GM21381 (cell line): ENCODE results near the gene SIGLEC15.
"Not testable (repeated sequence)": the region's sequence is repeated elsewhere in the genome, so short reads cannot be mapped to it uniquely, and the experiment has no call there.

Source experiments
- ATAC-seq: cut with Tn5 transposase; IDR thresholded peaks from one replicate; pipeline ENCODE4 v1.9.1; 2021; ENCODE audit warnings: mild to moderate bottlenecking, moderate library complexity; ENCODE audit not compliant: unreplicated experiment

SIGLEC15 gene

GRCh38 chr18:45841765-45842442 lies 16.4 kb downstream of the SIGLEC15 start:
- no peak for ATAC-seq

DNA sequence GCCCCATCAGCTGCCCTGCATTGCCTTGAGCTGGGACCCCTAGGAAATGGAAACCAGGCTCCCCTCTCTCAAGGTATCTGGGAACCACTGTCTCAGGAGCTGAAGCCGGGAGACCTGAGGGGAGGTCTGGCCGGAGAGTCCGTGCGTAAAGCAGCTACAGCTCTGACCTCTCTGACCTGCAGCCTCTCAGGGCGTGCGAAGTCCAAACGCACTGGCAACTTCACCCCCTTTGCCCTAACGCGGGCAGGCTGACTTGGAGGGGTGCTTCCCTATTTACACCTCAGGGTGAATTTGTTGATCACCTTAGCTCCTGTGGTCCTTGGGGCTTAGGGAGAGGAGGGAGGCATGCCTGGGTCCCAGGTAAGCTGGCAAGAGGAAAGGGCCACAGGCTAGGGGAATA lies 17.5 kb downstream of the SIGLEC15 start:
- no peak for ATAC-seq

DNA sequence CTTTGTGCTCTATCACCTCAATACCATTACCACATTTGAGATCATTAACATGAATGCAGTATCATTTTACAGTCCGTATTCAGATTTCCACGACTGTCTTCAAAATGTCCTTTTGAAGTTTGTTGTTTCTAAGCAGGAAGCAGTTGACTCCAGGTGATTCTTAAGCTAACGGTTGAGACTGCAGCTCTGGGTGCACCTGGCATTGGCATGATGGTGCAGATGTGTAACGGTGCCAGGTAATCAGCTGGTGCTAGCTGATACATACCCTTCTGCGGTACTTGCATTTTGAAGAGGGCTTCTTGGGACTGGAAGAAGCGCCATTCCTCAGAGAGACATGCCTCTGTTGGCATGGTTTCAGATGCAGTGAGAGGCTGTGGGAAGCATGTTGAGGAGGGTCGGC lies 19.5 kb downstream of the SIGLEC15 start:
- no peak for ATAC-seq

DNA sequence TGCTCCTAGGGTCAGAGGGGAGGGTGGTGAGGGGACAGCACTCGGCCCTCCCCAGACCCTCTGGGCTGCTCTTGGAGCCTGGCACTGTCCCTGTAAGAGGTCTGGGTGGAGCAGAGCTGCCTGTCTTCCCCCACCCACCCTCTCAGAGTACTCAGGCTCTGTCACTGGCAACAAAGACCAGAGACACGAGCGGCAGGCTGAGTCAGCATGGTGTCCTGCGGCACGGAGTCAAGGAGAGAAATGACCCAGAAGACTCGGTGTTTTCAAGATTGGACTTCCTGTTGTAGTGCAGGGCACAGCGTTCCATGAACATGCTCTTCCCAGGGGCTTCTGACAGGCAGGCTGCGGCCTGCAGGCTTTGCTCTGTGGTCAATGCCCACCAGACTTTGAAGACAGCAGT lies 19.9 kb downstream of the SIGLEC15 start:
- no peak for ATAC-seq

- no peak for ATAC-seq
Observed at GRCh38 chr18:45847119-45847518, 21.6 kb downstream of the SIGLEC15 start.

DNA sequence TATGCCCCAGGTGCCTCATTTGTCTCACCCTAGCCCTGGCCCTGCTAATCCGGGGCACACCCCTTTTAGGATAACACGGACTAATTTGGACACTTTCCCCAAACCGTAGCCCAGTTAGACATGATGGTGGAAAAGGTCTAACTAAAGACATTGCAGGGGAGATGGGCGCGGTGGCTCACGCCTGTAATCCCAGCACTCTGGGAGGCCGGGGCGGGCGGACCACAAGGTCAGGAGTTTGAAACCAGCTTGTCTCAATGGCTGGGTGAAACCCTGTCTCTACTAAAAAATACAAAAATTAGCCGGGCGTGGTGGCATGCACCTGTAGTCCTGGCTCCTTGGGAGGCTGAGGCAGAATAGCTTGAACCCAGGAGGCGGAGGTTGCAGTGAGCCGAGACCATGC lies 23.2 kb downstream of the SIGLEC15 start:
- ATAC-seq = not testable (repeated sequence)

- ATAC-seq = no peak
Observed at GRCh38 chr18:45849529-45849928, 24.1 kb downstream of the SIGLEC15 start.

- no peak for ATAC-seq
Observed at GRCh38 chr18:45850021-45850420, 24.5 kb downstream of the SIGLEC15 start.

DNA sequence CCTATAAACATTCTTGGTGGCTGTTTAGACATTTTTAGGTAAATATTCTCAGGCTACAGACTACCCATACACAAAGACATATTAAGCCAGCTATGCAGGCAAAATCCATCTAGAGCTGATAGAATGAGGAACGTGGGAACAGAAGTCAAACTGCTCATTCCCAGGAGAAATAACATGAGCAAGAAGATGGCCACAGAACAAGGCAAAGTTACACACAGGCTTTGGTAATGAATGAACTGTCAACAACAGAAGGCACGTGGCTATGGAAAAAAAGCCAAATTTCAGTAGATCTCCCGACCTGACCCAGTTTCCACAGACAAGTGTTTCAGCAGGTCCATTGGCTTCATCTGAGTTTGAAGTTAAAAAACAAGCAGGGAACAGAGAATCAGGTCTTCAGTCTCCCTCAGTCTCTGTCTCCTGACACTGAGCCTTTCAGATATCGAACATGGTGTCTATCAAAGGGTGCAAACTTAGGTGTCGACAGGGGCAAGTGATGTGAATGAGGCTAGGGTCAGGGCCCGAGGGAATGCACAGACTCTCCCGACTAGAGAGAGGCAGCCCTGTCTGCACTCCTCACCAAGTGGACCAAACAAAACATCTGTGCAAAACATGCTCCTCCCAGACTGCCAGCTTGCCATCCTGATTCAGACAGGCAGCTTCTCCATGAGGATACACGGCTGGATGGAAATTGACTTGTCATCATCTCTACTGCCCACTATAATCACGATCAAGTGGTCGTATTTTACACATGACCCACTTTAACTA lies 25.9 kb downstream of the SIGLEC15 start:
- ATAC-seq = no peak

DNA sequence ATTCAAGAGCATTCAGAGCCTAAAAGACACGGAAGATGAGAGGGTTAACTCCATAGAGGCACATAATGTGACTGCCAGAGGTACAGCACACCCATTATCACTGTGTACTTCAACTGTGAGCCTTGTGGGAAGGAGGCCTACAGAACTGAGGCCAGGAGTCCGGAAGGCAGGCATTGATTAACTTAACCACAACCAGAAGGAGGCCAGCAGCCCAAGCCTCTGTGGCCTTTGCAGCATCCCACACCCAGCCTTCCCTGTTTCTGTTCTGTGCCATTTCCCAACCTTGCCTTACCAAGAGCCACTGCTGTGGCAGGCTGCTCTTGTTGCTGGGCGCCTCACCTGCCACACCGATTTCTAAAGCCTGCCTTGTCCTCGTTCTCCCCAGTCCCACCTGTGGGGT lies 27.2 kb downstream of the SIGLEC15 start:
- ATAC-seq = no peak

GRCh38 chr18:45854036-45854586 lies 28.6 kb downstream of the SIGLEC15 start:
- no peak for ATAC-seq

DNA sequence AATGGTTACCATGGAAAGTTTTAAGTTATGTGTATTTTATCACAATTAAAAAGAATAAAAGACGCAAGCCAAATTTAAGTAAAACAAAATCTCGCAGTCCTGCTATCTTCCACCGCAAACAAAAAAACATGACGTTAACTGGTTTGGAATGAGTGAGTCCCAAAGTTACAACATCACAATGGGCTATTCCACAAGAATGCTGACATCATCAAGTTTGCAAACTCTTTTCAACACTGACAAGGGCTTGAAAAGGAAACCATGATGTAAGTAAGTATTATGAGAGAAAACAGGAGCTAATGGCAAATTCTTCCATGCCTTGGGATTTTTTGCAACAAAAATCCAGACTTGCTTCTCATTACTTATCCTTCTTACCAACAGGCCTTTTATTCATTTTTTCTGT lies 31.1 kb downstream of the SIGLEC15 start:
- ATAC-seq = no peak

DNA sequence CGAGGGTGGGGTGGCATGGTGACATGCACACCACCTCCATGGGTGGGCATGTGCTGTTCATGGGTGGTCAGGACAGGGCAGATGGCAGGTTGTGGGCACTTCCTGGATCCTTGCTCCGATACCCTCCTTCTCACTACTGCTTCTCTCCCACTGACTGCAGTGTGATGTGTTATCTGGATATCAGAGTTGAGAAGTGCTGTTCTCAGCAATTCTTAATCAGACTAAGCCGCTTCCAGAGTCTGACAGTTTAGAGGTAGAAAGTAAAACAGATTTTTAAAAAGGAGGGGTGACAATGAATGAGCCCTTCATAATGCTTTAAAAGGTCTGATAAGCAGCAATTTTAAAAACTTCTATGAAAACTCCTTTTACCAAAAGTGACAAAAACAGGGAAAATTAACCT lies 33.9 kb downstream of the SIGLEC15 start:
- no peak for ATAC-seq

DNA sequence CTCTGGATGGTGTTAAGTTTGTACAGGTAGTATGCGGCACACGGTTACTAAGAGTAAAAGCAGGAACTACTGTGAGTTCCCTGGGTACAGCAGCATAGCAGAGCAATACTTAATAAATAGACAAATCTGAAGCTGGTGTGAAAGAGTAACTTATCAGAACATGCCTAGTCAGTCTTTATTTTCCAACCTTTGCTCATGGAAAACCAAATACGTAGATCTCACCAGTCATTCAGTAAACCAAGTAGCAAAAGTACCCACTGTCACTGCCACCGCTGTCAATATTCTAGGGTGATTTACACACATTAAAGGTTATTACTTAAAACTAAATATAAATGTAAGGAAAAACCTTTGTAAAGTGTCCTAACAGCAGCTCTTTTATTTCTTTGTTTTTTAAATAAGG lies 35.0 kb downstream of the SIGLEC15 start:
- ATAC-seq = no peak

GRCh38 chr18:45860971-45861370 lies 35.5 kb downstream of the SIGLEC15 start:
- ATAC-seq = no peak

- ATAC-seq = no peak
Observed at GRCh38 chr18:45861926-45862325, 36.5 kb downstream of the SIGLEC15 start.

DNA sequence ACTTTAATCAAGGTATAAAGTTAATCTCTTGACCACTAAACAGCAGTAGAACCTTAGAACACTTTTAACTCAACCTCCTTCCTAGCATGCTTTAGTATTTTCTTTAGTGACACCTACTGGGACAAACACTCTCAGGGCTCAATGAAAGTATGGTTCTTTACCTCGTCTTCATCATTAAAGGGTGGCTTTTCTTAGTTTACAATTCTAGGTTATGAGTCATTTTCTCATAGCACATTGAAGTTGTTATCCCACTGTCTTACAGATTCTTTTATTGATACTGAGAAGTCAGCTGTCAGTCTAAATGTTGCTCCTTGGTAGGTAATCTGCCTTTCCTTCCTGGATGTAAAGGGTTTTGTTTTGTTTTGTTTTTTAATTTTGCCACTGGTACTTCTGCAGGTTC lies 38.0 kb downstream of the SIGLEC15 start:
- no peak for ATAC-seq

DNA sequence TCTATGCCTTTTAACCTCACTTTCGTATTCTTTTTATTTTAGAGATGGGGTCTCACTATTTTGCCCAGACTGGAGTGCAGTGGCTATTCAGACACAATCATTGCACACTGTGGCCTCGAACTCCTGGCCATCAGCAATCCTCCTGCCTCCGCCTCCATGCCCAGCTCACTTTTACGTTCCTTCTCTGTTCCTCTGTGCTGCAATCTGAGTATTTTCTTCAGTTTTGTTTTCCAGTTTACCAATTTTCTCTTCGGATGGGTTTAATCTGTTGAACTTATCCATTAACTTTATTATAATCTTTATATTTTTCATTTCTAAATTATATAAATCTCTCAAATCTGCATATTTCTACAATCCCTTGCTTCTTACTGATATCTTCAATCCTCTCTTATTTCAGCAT lies 38.6 kb downstream of the SIGLEC15 start:
- no peak for ATAC-seq

DNA sequence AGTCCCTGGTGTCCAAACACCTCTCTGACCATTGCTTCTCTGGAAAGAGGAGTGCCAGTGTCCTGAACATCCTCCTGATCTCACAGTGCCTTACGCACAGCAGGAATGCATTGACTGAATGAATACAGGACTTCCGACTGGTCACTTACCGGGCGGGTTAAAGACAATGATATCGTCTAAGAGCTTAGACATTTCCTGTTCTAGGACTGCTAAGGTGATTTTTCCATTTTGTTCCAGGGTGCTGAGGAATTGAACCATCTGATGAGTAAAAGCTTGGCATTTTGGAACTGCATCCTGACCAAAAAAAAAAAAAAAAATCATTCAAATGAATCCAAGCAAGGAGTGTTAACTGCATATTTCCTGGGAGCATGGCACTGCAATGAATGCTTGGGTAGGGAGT lies 40.0 kb downstream of the SIGLEC15 start:
- ATAC-seq = no peak

- no peak for ATAC-seq
Observed at GRCh38 chr18:45870419-45870818, 44.9 kb downstream of the SIGLEC15 start.

DNA sequence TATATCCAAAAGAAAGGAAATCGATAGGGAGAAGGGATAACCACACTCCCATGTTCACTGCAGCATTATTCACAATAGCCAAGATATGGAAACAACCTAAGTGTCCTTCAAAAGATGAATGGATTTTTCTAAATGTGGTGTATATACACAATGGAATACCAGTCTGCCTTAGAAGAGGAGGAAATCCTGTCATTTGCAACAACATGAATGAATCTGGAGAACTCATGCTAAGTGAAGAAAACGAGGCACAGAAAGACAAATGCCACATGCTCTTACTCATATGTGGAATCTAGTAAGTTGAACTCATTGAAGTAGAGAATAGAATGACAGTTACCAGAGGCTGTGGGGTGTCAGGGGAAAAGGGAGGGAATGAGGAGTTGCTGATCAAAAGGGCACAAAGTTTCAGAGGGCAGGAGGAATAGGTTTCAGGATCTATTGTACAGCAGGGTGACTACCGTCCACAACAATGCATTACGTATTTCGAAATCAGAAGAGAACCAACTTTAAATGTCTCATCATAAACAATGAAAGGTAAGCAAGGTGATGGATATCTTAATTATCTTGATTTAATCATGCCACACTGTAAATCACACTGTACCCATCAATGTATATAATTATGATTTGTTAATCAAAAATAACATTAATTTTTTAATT lies 46.1 kb downstream of the SIGLEC15 start:
- ATAC-seq = no peak
